ENCODE measurements around the gene ZBED4.

- no peak for TF ChIP-seq CTCF (conservative IDR thresholded peaks at IDR 0.05; ENCODE audit: low read depth, low read length)
- TF ChIP-seq EZH2 (IDR thresholded peaks at IDR 0.05; ENCODE audit: borderline replicate concordance, low read depth, low read length, poor library complexity, severe bottlenecking), result no peak
These were observed 20.2 kb upstream of the ZBED4 start for GRCh38 chr22:49833340-49834007.

Measured in A673 (cell line).